ENCODE results near the gene DBN1. TPM values are rescaled to one million over a fixed set of nuclear protein-coding genes. Genes with fewer than 3 reads are reported as not detected.
A peak's percentile ranks its signal among the peaks of the same experiment; 100 is the strongest.

The DBN1 gene
- polyA plus RNA-seq, 2 of the 4 experiments (the other 2 are of a cell fraction): 47.7 to 107 TPM

GRCh38 chr5:177438468-177438867 is 35.0 kb downstream of the DBN1 start:
- POLR2A ChIA-PET: interaction anchor here (0.7 to 3.7 kb wide), 4 partner anchors 9 to 17 kb away, joined by 3 to 12 read pairs (median 4); partner anchors contain the start of genes GRK6 and PRR7
- Histone ChIP-seq H3K4me1 (no peaks in the 10 kb centered on the region), H3K27ac (no peak overlapping the region), H3K4me2 (no peak overlapping the region), H3K4me3 (no peak overlapping the region), H3K9me3 (no peaks in the 10 kb centered on the region)
- 90% methylated on average over 10 of the region's 10 CpGs for WGBS (ENCODE audit: missing lambda C conversion rate)
- DNase-seq (ENCODE audit: low read depth in 1 of 2, low spot score in 1 of 2) (no peak), FAIRE-seq (no peak), ATAC-seq (no peak)
- TF ChIP-seq HMGXB4 (CRISPR knock-in tag; IDR thresholded peaks at IDR 0.05; ENCODE audit: borderline replicate concordance): no peak
- no peak for TF ChIP-seq ZSCAN20 (CRISPR knock-in tag; IDR thresholded peaks at IDR 0.05)
- no peak for TF ChIP-seq ESRRA (IDR thresholded peaks at IDR 0.05; ENCODE audit: borderline replicate concordance, low read length)
- no peak for TF ChIP-seq USF2 (IDR thresholded peaks at IDR 0.05)
- no peak for TF ChIP-seq ZC3H11A (IDR thresholded peaks at IDR 0.05)
- TF ChIP-seq, protein P1, sequence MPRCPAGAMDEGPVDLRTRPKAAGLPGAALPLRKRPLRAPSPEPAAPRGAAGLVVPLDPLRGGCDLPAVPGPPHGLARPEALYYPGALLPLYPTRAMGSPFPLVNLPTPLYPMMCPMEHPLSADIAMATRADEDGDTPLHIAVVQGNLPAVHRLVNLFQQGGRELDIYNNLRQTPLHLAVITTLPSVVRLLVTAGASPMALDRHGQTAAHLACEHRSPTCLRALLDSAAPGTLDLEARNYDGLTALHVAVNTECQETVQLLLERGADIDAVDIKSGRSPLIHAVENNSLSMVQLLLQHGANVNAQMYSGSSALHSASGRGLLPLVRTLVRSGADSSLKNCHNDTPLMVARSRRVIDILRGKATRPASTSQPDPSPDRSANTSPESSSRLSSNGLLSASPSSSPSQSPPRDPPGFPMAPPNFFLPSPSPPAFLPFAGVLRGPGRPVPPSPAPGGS (IDR thresholded peaks at IDR 0.05): no peak
- no peak for TF ChIP-seq SMC3 (IDR thresholded peaks at IDR 0.05)
- TF ChIP-seq, protein P2, sequence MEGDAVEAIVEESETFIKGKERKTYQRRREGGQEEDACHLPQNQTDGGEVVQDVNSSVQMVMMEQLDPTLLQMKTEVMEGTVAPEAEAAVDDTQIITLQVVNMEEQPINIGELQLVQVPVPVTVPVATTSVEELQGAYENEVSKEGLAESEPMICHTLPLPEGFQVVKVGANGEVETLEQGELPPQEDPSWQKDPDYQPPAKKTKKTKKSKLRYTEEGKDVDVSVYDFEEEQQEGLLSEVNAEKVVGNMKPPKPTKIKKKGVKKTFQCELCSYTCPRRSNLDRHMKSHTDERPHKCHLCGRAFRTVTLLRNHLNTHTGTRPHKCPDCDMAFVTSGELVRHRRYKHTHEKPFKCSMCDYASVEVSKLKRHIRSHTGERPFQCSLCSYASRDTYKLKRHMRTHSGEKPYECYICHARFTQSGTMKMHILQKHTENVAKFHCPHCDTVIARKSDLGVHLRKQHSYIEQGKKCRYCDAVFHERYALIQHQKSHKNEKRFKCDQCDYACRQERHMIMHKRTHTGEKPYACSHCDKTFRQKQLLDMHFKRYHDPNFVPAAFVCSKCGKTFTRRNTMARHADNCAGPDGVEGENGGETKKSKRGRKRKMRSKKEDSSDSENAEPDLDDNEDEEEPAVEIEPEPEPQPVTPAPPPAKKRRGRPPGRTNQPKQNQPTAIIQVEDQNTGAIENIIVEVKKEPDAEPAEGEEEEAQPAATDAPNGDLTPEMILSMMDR (IDR thresholded peaks at IDR 0.05): no peak
- CTCF ChIA-PET: interaction anchor here (12.7 to 25.5 kb wide), 3 partner anchors 15 to 49 kb away, joined by 142 to 871 read pairs (median 359); partner anchors contain the start of genes F12, GRK6, PFN3 and SLC34A1

DNA sequence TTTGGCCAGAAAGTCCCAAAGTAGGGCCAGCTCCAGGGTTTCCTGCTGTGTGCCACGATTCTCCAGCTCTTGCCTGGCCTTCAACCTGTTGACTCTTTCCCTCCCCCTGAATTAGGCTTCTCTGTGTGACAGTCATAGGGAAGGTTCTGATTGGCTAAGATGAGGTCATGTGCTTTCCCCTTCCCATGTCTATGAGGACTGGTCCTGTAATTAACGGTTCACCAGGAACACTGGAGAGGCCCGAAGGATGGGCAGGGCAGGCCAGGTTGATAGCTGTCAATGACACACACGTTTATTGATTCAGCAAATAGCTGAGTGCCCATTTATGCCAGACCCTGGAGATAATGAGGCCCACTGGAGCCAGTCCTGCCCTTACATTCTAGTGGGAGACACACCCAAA is 35.8 kb downstream of the DBN1 start:
- DNase-seq (ENCODE audit: low read depth in 1 of 2, low spot score in 1 of 2) (no peak), ATAC-seq (0 out of 6 replicates have a peak, but pooled peaks of 1 of the 2 experiments have one; percentile 2), FAIRE-seq (no peak)
- ChIA-PET POLR2A (interaction anchor here (1.7 to 3.7 kb wide), 2 partner anchors 10 to 11 kb away, joined by 12 to 13 read pairs; partner anchors contain the start of genes GRK6 and PRR7), CTCF (interaction anchor here (0.8 to 25.5 kb wide), 5 partner anchors 10 to 48 kb away, joined by 3 to 871 read pairs (median 142); partner anchors contain the start of genes F12, GRK6, PFN3 and PRR7)
- WGBS (ENCODE audit: missing lambda C conversion rate): 71% methylated on average over 4 of the region's 4 CpGs
- H3K4me3 ChIP-seq: no peak overlapping the region
- H3K9me3 ChIP-seq: no peaks in the 10 kb centered on the region
- TF ChIP-seq USF2 (IDR thresholded peaks at IDR 0.05) (peak; percentile 22; the same call in 1 of the 2 replicates), HOXA7 (CRISPR knock-in tag; IDR thresholded peaks at IDR 0.05) (no peak), SREBF2 (IDR thresholded peaks at IDR 0.05) (no peak)
- H3K4me1 ChIP-seq: no peaks in the 10 kb centered on the region
- H3K27ac ChIP-seq: no peak overlapping the region
- no peak overlapping the region for H3K4me2 ChIP-seq

DNA sequence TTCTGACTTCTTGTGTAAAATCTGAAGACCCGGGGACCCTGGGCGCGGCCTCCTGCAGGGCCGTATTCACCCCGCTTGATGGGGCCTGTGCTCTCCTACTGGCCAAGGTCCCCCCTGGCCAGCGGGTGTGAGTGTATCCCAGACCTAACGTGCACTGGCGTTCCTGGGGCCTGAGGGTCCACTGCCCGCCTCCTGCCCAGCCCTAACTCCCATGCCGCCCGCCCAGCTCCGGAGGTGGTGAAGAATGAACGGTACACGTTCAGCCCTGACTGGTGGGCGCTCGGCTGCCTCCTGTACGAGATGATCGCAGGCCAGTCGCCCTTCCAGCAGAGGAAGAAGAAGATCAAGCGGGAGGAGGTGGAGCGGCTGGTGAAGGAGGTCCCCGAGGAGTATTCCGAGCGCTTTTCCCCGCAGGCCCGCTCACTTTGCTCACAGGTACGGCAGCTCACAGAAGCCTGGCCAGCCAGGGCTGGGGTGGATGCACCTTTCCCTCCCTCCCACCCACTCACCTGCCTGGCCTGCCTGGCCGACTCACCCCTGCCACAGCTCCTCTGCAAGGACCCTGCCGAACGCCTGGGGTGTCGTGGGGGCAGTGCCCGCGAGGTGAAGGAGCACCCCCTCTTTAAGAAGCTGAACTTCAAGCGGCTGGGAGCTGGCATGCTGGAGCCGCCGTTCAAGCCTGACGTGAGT is 37.4 kb downstream of the DBN1 start:
- 93% methylated on average over 27 of the region's 37 CpGs for WGBS (ENCODE audit: missing lambda C conversion rate)
- ATAC-seq (no peak), DNase-seq (ENCODE audit: low read depth in 1 of 2, low spot score in 1 of 2) (no peak), FAIRE-seq (no peak)
- H3K4me2 ChIP-seq: no peak overlapping the region
- H3K4me3 ChIP-seq: no peak overlapping the region
- CTCF ChIA-PET: interaction anchor here (2.6 to 25.5 kb wide), 4 partner anchors 11 to 46 kb away, joined by 6 to 871 read pairs (median 250); partner anchors contain the start of genes F12, GRK6, PFN3 and PRR7
- no peak for TF ChIP-seq USF2 (IDR thresholded peaks at IDR 0.05)
- no peak for TF ChIP-seq HOXB13 (CRISPR knock-in tag; IDR thresholded peaks at IDR 0.05; ENCODE audit: low read depth)
- TF ChIP-seq, protein P3, sequence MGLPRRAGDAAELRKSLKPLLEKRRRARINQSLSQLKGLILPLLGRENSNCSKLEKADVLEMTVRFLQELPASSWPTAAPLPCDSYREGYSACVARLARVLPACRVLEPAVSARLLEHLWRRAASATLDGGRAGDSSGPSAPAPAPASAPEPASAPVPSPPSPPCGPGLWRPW (IDR thresholded peaks at IDR 0.05): no peak
- no peak for TF ChIP-seq BHLHE40 (IDR thresholded peaks at IDR 0.05; ENCODE audit: low read depth, low read length)
- no peak for TF ChIP-seq POLR2A (IDR thresholded peaks at IDR 0.05; ENCODE audit: low read length)
- no peak for TF ChIP-seq EHF (CRISPR knock-in tag; IDR thresholded peaks at IDR 0.05)
- no peak for TF ChIP-seq JUNB (IDR thresholded peaks at IDR 0.05)
- no peak for TF ChIP-seq HEYL (CRISPR knock-in tag; IDR thresholded peaks at IDR 0.05)
- POLR2A ChIA-PET: interaction anchor here (1.7 kb wide), 1 partner anchor 10 kb away, joined by 13 read pairs; the partner anchor contains the start of gene GRK6
- no peak overlapping the region for H3K27ac ChIP-seq
- no peaks in the 10 kb centered on the region for H3K4me1 ChIP-seq
- H3K9me3 ChIP-seq: no peaks in the 10 kb centered on the region

Data from A549 (cell line).